ENCODE results near the gene BBOF1.

The BBOF1 gene

GRCh38 chr14:74008843-74009499 is 10.2 kb upstream of the BBOF1 start:
- H4K20me1 ChIP-seq (ENCODE audit: insufficient read depth, low read length), result no peaks in the 10 kb centered on the region
- no peaks in the 10 kb centered on the region for H3K27me3 ChIP-seq (ENCODE audit: low read depth, low read length)
- no peak overlapping the region for H3K9ac ChIP-seq (ENCODE audit: low read length)
- no peak for TF ChIP-seq EZH2phosphoT487 (IDR thresholded peaks at IDR 0.05; ENCODE audit: low read depth)
- TF ChIP-seq, protein P1, sequence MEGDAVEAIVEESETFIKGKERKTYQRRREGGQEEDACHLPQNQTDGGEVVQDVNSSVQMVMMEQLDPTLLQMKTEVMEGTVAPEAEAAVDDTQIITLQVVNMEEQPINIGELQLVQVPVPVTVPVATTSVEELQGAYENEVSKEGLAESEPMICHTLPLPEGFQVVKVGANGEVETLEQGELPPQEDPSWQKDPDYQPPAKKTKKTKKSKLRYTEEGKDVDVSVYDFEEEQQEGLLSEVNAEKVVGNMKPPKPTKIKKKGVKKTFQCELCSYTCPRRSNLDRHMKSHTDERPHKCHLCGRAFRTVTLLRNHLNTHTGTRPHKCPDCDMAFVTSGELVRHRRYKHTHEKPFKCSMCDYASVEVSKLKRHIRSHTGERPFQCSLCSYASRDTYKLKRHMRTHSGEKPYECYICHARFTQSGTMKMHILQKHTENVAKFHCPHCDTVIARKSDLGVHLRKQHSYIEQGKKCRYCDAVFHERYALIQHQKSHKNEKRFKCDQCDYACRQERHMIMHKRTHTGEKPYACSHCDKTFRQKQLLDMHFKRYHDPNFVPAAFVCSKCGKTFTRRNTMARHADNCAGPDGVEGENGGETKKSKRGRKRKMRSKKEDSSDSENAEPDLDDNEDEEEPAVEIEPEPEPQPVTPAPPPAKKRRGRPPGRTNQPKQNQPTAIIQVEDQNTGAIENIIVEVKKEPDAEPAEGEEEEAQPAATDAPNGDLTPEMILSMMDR (IDR thresholded peaks at IDR 0.05; ENCODE audit: low read depth, low read length), result no peak
- no peaks in the 10 kb centered on the region for H3K79me2 ChIP-seq (ENCODE audit: low read length)
- H3K4me1 ChIP-seq (ENCODE audit: low read length), result no peaks in the 10 kb centered on the region
- H3K27ac ChIP-seq (ENCODE audit: low read length), result no peak overlapping the region
- no peak overlapping the region for H3K4me2 ChIP-seq (ENCODE audit: low read length)
- H3K4me3 ChIP-seq (ENCODE audit: low read length), result no peak overlapping the region
- H2AFZ ChIP-seq (ENCODE audit: low read depth, low read length), result no peak overlapping the region
- no peaks in the 10 kb centered on the region for H3K36me3 ChIP-seq (replicated peaks; ENCODE audit: low read depth, low read length)
- no peaks in the 10 kb centered on the region for H3K9me3 ChIP-seq (ENCODE audit: insufficient read depth, low read length)

- no peaks in the 10 kb centered on the region for H3K27me3 ChIP-seq (ENCODE audit: low read depth, low read length)
- no peaks in the 10 kb centered on the region for H3K36me3 ChIP-seq (replicated peaks; ENCODE audit: low read depth, low read length)
- H3K9ac ChIP-seq (ENCODE audit: low read length), result no peak overlapping the region
- H2AFZ ChIP-seq (ENCODE audit: low read depth, low read length), result no peak overlapping the region
- H4K20me1 ChIP-seq (ENCODE audit: insufficient read depth, low read length), result no peaks in the 10 kb centered on the region
- H3K4me1 ChIP-seq (ENCODE audit: low read length), result peaks cover 4% of the 10 kb centered on the region; the same call in 1 of the 2 replicates
- TF ChIP-seq EZH2phosphoT487 (IDR thresholded peaks at IDR 0.05; ENCODE audit: low read depth), result no peak
- TF ChIP-seq, protein P1 (IDR thresholded peaks at IDR 0.05; ENCODE audit: low read depth, low read length), result no peak
- no peaks in the 10 kb centered on the region for H3K9me3 ChIP-seq (ENCODE audit: insufficient read depth, low read length)
- H3K4me3 ChIP-seq (ENCODE audit: low read length), result no peak overlapping the region
- H3K27ac ChIP-seq (ENCODE audit: low read length), result no peak overlapping the region
- H3K79me2 ChIP-seq (ENCODE audit: low read length), result no peaks in the 10 kb centered on the region
- H3K4me2 ChIP-seq (ENCODE audit: low read length), result no peak overlapping the region
These were observed 4.8 kb upstream of the BBOF1 start for GRCh38 chr14:74014299-74014698.

DNA sequence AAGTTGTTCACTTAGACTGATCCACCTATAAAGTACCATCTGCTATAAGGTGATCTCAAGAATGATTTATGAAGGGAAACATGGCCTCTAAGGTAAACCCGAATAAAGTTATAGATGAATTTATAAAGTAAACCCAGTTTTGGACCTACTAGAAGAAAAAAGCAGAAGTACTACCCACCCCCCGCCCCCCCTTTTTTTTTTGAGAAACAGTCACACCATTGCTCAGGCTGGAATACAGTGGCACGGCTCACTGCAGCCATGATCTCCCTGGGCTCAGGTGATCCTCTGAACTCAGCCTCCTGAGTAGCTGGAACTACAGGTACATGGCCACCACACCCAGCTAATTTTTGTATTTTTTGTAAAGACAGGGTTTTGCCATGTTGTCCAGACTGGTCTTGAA is 4.0 kb upstream of the BBOF1 start:
- Histone ChIP-seq H3K9ac (ENCODE audit: low read length) (no peak overlapping the region), H3K27ac (ENCODE audit: low read length) (no peak overlapping the region), H3K79me2 (ENCODE audit: low read length) (no peaks in the 10 kb centered on the region), H3K9me3 (ENCODE audit: insufficient read depth, low read length) (no peaks in the 10 kb centered on the region), H3K36me3 (replicated peaks; ENCODE audit: low read depth, low read length) (no peaks in the 10 kb centered on the region), H2AFZ (ENCODE audit: low read depth, low read length) (no peak overlapping the region), H3K4me2 (ENCODE audit: low read length) (no peak overlapping the region), H4K20me1 (ENCODE audit: insufficient read depth, low read length) (no peaks in the 10 kb centered on the region), H3K4me3 (ENCODE audit: low read length) (no peak overlapping the region), H3K4me1 (ENCODE audit: low read length) (peaks cover 4% of the 10 kb centered on the region; the same call in 1 of the 2 replicates), H3K27me3 (ENCODE audit: low read depth, low read length) (no peaks in the 10 kb centered on the region)
- no peak for TF ChIP-seq EZH2phosphoT487 (IDR thresholded peaks at IDR 0.05; ENCODE audit: low read depth)
- TF ChIP-seq, protein P1 (IDR thresholded peaks at IDR 0.05; ENCODE audit: low read depth, low read length), result no peak

DNA sequence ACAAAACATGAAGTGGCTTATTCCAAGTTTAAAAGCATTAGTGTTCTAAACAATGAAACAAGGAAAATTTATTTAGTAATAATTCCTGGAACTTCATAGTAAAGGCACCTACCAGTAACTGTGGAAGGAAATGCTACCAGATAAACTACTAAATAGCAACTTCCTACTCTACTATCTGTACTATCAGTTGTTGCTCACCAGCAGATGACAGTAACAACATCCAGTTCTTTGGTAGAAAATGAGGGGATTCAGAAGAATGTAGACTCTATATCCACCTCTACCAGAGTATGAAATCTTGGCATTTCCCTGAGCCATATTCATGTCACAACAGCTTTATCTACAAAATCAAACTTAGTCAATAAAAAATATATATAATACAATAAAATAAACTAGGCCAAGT is 3.2 kb upstream of the BBOF1 start:
- H3K27me3 ChIP-seq (ENCODE audit: low read depth, low read length), result no peaks in the 10 kb centered on the region
- H3K4me3 ChIP-seq (ENCODE audit: low read length), result no peak overlapping the region
- no peak overlapping the region for H3K27ac ChIP-seq (ENCODE audit: low read length)
- no peak for TF ChIP-seq EZH2phosphoT487 (IDR thresholded peaks at IDR 0.05; ENCODE audit: low read depth)
- TF ChIP-seq, protein P1 (IDR thresholded peaks at IDR 0.05; ENCODE audit: low read depth, low read length), result no peak
- no peaks in the 10 kb centered on the region for H3K79me2 ChIP-seq (ENCODE audit: low read length)
- H3K9ac ChIP-seq (ENCODE audit: low read length), result no peak overlapping the region
- H3K9me3 ChIP-seq (ENCODE audit: insufficient read depth, low read length), result no peaks in the 10 kb centered on the region
- H2AFZ ChIP-seq (ENCODE audit: low read depth, low read length), result no peak overlapping the region
- H3K4me2 ChIP-seq (ENCODE audit: low read length), result no peak overlapping the region
- no peaks in the 10 kb centered on the region for H4K20me1 ChIP-seq (ENCODE audit: insufficient read depth, low read length)
- H3K4me1 ChIP-seq (ENCODE audit: low read length), result peaks cover 4% of the 10 kb centered on the region; the same call in 1 of the 2 replicates
- H3K36me3 ChIP-seq (replicated peaks; ENCODE audit: low read depth, low read length), result no peaks in the 10 kb centered on the region
